Measurements from ENCODE around the gene YIPF1.

GRCh38 chr1:53913352-53914033, 23.9 kb upstream of the YIPF1 start:
- TF ChIP-seq, protein P1, sequence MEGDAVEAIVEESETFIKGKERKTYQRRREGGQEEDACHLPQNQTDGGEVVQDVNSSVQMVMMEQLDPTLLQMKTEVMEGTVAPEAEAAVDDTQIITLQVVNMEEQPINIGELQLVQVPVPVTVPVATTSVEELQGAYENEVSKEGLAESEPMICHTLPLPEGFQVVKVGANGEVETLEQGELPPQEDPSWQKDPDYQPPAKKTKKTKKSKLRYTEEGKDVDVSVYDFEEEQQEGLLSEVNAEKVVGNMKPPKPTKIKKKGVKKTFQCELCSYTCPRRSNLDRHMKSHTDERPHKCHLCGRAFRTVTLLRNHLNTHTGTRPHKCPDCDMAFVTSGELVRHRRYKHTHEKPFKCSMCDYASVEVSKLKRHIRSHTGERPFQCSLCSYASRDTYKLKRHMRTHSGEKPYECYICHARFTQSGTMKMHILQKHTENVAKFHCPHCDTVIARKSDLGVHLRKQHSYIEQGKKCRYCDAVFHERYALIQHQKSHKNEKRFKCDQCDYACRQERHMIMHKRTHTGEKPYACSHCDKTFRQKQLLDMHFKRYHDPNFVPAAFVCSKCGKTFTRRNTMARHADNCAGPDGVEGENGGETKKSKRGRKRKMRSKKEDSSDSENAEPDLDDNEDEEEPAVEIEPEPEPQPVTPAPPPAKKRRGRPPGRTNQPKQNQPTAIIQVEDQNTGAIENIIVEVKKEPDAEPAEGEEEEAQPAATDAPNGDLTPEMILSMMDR (IDR thresholded peaks at IDR 0.05): no peak
- TF ChIP-seq POLR2A (IDR thresholded peaks at IDR 0.05): no peak
